Epithelial cell of prostate (primary cell): Measurements from ENCODE around the gene THBD.
"Not testable (repeated sequence)": the region's sequence is repeated elsewhere in the genome, so short reads cannot be mapped to it uniquely, and the experiment has no call there.

Experiments used
- DNase-seq: peaks from one replicate; pipeline ENCODE4 v3.0.0-alpha.2; 2011; ENCODE audit warnings: low read depth, low spot score
- H3K27ac ChIP-seq: fragments of 450-650 bp; 2 replicates; pipeline ENCODE4 v1.5.1; 2017; ENCODE audit warnings: mild to moderate bottlenecking

THBD gene

DNA sequence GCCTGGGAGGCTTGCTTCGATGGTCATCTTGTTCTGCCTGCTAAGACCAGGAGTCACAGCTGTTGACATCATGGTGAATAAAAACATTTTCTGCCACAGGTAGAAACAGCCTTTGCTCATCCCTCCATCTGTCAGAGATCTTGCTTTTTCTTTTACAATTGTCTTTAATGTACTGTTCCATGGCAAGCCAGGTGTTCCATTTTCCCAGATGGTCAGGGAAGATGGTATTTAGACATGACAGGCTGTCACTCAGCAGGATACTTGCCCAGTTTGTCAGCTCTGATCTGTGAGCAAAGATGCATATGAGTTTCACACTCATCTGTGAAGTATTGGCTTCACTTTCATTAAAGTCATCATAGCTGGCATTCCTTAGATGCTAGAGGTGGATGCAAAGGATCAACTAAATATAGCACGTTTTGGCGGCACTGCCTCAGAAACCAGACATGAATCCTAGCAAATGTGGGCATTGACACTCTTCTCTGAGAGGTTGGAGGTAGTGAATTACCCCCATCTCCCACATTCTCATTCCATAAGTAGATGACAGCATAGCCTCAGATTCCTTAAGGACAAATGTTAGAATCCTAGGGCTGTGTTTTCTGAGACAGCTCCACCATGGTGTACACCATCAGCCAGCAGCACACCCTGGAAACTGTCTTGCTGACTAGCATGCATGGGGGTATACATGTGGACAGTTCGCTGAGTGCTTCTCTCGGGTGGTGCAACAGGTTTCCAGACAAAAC lies 10.2 kb downstream of the THBD start:
- no peak overlapping the region for H3K27ac ChIP-seq
- DNase-seq, result no peak

GRCh38 chr20:23037017-23037481 lies 12.4 kb downstream of the THBD start:
- no peak overlapping the region for H3K27ac ChIP-seq
- no peak for DNase-seq

DNA sequence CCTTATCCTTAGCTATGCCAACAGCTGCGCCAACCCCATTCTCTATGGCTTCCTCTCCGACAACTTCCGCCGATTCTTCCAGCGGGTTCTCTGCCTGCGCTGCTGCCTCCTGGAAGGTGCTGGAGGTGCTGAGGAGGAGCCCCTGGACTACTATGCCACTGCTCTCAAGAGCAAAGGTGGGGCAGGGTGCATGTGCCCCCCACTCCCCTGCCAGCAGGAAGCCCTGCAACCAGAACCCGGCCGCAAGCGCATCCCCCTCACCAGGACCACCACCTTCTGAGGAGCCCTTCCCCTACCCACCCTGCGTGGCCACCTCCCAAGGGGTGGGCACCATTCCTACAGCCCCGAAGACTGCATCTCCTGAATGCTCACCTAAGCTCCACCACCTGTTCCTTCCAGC lies 13.1 kb downstream of the THBD start:
- no peak for DNase-seq
- no peak overlapping the region for H3K27ac ChIP-seq

GRCh38 chr20:23035731-23036130 lies 13.7 kb downstream of the THBD start:
- H3K27ac ChIP-seq, result no peak overlapping the region
- no peak for DNase-seq

GRCh38 chr20:23034721-23035671 lies 14.5 kb downstream of the THBD start, which contains the start of gene SSTR4:
Gene SSTR4 (plus strand): TSS chr20:23035312. CDS start chr20:23035484, 172 bp downstream.
- H3K27ac ChIP-seq, result no peak within 1 kb of the TSS
- no peak for DNase-seq

DNA sequence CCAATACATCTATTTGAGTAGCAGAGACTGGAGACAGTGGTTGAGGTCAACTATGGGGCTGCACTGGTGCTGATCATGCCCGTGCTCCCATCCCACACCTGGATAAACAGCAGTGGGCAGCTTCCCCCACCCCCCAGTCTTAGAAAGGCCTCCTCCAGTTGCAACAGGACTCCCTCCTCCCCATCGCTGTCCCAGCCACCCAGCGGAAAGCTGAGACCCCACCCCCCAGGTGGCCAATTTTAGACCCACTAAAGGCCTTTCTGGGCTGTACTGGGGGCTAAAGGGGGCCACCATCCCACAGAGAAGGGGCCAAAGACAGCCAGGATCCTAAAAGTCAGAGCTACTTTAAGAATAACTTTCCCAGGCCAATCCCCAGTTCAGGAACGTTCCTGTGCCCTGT lies 15.6 kb downstream of the THBD start:
- no peak for DNase-seq
- H3K27ac ChIP-seq, result no peak overlapping the region

DNA sequence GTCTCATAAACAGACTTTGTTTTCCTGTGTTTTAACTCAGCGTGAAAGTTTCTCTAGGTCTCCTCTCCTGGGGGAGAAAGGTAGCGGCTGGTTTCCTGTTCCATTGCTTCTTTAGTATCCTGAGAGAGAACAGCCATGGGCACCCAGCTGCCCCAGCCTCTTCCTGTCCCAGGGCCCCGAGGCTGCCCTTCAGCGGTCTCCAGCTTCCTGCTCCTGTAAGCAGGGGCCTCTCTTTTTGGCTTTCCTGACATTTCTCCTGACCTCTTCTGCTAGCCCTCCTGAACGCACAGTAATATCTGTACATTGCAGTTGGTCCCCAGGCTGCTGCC lies 16.8 kb downstream of the THBD start:
- no peak overlapping the region for H3K27ac ChIP-seq
- no peak for DNase-seq

- DNase-seq, result no peak
Measured at GRCh38 chr20:23032056-23032749, 17.3 kb downstream of the THBD start.

DNA sequence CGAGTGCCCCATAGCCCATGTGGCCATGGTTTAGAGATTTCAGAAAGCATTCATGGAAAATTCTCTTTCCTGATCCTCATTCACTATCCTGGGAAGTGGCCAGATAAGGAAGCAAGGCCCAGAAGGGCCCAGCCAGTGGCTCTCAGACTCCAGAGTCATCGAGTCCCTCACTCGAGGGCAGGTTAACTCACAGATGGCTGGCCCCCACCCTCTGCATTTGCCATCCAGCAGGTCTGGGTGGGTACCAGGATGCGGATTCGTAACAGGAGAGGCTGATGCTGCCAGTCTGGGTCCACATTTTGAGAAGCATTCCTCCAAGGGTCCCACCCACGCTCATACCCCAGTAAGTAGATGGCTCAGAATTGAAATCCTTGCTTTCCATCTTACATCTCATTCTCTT lies 18.1 kb downstream of the THBD start:
- no peak for DNase-seq
- H3K27ac ChIP-seq, result no peak overlapping the region

More at GRCh38 chr20:23032056-23032749, 17.3 kb downstream of the THBD start:
- no peak overlapping the region for H3K27ac ChIP-seq

- DNase-seq, result no peak
- no peak overlapping the region for H3K27ac ChIP-seq
Measured at GRCh38 chr20:23029324-23029723, 20.1 kb downstream of the THBD start.

GRCh38 chr20:23028392-23028791 lies 21.1 kb downstream of the THBD start:
- H3K27ac ChIP-seq, result no peak overlapping the region
- DNase-seq, result no peak

DNA sequence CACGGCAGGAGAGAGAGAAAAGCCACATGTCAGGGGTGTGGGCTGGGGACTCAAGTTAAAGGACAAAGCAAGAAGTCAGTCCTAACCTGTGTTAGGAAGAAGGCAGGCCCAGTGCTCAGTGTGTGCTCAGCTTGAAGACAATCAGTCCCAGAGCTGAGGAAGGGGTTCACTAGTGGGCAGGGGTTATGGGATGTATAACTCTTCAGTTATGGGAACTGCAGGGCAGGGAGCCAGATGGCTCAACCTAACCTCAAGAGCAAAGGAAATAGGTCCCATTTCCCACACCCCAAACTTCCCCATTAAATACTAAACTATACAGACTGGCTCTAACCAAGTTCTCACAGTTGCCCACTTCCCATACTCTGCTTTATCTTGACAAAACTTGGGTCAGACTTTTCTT lies 21.8 kb downstream of the THBD start:
- no peak for DNase-seq
- no peak overlapping the region for H3K27ac ChIP-seq

DNA sequence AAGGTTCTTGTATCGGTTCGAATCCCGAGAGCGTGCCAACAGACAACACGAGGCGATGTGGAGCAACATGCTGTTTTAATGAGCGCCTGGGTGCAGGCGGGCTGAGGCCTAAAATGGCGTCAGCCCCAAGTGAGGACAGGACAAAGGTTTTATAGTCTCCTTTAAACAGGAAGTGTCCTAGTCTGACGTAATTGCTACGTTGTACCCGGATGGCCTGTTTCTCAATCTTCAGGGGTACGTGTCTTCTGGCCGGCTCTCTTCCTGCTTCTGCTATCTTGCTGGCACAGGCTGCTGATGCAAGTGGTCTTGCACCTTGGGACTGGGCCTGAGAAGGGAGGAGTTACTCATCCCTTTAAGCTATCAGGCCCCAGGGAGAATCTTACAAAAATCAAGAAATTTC lies 24.0 kb downstream of the THBD start:
- DNase-seq, H3K27ac ChIP-seq: not testable (repeated sequence)

DNA sequence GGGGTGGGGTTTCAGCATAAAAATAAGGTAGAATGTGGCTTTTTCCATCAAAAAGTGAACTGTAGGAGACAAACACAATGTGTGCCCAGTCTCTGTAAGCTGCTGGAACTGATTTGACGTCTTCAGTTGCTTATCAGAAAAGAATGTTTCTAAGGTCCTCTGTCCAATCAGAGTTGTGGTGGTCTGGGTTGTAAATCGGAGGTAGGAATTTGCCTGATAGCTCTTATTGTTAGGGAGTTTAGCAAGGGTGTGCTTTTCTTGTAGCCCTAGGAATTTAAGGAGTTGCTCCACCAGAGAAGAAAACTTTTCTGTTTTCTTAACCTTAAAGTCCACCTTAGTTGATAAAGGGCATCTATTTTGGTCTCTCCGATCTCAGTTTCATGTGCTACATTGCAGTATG lies 24.8 kb downstream of the THBD start:
- H3K27ac ChIP-seq, result no peak overlapping the region
- no peak for DNase-seq

DNA sequence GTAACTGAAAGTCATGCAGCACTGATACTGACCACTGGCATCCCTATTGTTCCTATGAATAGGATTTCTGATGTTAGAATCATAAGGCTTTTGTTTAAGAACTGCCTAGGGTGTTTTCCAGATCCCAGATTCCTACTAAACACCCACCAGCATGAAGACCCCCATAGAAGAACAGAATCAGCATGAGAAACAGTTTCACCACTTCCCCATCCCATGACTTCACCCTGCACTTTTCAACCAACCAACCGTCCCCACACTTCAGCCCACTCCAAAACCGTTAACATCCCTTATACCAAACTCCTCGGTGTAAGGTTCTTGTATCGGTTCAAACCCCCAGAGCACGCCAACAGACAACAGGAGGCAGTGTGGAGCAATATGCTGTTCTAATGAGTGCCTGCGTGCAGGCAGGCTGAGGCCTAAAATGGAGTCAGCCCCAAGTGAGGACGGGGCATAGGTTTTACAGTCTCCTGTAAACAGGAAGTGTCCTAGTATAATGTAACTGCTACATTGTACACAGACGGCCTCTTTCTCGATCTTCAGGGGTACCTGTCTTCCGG lies 25.8 kb downstream of the THBD start:
- no peak for DNase-seq
- H3K27ac ChIP-seq, result no peak overlapping the region

DNA sequence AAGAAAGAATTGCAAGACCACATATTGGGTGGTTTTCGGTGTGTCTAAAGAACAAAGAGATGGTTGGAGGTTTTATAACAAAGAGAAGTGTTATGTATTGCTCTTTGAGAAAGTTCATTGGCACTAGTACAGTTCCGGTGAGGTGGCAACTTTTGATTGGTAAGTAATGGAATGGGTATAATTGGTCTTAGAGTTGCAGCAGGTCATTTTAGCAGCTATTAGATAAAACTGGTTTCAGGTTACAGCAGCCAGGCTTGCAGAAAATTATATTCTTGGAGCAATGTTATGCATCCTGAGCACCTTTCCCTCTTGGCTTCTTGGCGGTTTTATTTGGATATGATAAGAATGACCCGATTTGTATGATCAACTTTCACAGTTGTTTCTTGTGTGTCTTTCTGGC lies 26.6 kb downstream of the THBD start:
- no peak for DNase-seq

DNA sequence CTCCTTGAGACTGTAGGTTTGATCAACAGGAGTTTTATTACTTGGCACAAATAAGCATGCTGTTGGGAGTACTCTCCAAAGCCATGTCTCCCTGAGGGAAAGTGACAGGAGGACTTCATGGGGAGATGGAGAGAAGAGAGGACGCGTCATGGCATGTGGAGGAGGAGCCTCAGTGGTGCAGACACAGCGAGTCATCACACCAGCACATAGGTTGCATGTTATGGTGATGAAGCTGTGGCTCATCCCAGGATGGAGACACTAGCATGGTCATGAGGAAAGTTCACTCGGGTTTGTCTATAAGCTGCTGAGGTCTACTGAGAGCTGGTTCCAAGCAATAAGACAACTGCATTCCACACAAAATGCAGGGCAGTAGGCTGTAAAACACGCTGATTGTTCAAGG lies 27.5 kb downstream of the THBD start:
- peak; percentile 66 for DNase-seq
- no peak overlapping the region for H3K27ac ChIP-seq

More for the DNA sequence above, 26.6 kb downstream of the THBD start:
- no peak overlapping the region for H3K27ac ChIP-seq

DNA sequence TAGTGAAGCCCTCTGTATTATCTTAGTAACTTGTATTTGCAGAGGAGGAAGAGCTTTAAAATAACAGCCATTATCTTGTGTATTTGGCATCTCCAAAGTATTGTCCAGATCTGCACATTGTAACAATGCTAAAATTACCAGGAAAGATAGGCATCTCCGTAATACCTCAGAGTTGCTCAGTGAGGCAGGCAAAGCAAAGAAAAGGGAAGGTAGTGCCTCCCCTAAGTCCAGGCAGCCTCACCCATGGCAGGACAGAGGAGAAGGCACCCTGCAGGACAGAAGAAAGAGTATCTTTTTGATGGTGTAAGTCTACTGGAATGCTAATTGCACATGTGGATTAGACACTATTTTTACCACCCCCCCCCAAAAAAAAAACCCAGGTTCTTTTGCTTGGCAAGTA lies 27.9 kb downstream of the THBD start:
- DNase-seq, result no peak
- H3K27ac ChIP-seq, result no peak overlapping the region

DNA sequence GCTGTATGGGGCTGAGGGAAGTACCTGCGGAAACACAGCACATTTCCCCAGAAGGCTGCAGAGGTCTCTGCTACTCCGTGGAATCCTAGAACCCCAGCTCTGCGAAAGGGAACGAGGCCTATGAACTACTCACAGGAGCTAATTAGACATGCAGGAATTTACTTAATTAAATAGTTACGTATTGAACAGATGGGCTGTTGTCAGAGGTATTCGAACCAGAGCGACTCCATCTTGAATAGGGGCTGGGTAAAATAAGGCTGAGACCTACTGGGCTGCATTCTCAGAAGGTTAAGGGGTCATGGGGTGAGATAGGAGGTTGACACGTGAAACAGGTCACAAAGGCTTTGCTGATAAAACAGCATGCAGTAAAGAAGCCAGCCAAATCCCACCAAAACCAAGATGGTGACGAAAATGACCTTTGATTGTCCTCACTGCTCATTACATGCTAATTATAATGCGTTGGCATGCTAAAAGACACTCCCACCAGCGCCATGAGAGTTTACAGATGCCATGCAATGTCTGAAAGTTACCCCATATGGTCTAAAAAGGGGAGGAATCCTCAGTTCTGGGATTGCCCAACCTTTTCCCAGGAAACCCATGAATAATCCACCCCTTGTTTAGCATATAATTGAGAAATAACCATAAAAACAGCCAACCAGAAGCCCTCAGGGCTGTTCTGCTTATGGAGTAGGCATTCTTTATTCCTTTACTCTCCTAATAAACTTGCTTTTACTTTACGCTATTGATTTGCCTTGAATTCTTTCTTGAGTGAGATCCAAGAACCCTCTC lies 29.0 kb downstream of the THBD start:
- no peak for DNase-seq
- H3K27ac ChIP-seq, result no peak overlapping the region

GRCh38 chr20:23019403-23019802 lies 30.1 kb downstream of the THBD start:
- H3K27ac ChIP-seq, result no peak overlapping the region
- no peak for DNase-seq
